ENCODE measurements around the gene PMEPA1.

DNA sequence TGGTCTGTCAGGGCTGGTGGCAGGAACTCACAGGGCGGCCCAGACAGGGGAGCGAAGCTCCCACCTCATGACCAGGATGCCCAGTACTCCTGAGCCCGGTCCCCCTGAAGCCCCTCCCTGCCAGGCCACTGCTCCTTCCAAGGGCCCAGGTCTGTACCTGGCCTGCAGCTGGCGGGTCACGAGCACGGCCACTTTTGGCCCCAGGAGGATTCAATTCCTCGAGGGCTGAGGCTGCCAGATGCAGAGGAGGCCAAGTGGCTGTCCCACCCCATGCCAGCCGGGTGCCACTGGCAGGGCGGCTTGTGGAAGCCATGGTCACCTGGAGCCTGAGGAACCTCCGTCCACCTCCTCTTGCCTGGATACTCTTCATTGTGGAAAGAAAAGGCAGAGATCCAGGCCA is 17.4 kb downstream of the PMEPA1 start:
- TF ChIP-seq POU2F2 (IDR thresholded peaks at IDR 0.05; ENCODE audit: low read depth, low read length) (no peak), POLR2A (IDR thresholded peaks at IDR 0.05; ENCODE audit: low read depth, low read length) (no peak)
